Suprapubic skin (tissue), 3 donors: ENCODE results near the gene ROBO1.

Source experiments
- CTCF ChIP-seq, 2 donors: fragments of 200-600 bp in 1 of 2; fragments of 450-650 bp in 1 of 2; sonication (generic) in 1 of 2; IDR thresholded peaks; one replicate each; pipeline ENCODE4 v1.5.1; 2016 to 2019; ENCODE audit warnings: antibody characterized with exemption in 2 of 2, mild to moderate bottlenecking in 1 of 2, moderate library complexity in 1 of 2
- POLR2A ChIP-seq, 2 donors: fragments of 450-650 bp; IDR thresholded peaks; one replicate each; pipeline ENCODE4 v1.6.1; 2017; ENCODE audit warnings: antibody characterized with exemption in 2 of 2, mild to moderate bottlenecking in 2 of 2, moderate library complexity in 2 of 2

GRCh38 chr3:78937475-78937874, 830.3 kb downstream of the ROBO1 start:
- no peak for TF ChIP-seq POLR2A (IDR thresholded peaks at IDR 0.05)
- no peak for TF ChIP-seq CTCF (IDR thresholded peaks at IDR 0.05)
